ACC112 (cell line): ENCODE results near the gene PGBD4.

Experiments used
- H2AFZ ChIP-seq: fragments of 200-600 bp; sonication (generic); one replicate; pipeline ENCODE4 v1.6.0; 2017; ENCODE audit warnings: antibody characterized with exemption, low read length; ENCODE audit not compliant: unreplicated experiment
- H3K27ac ChIP-seq: fragments of 200-600 bp; sonication (generic); 2 replicates; pipeline ENCODE4 v1.5.1; 2014; ENCODE audit warnings: low read depth, mild to moderate bottlenecking, antibody characterized with exemption, low read length, moderate library complexity
- H3K27me3 ChIP-seq: fragments of 200-600 bp; sonication (generic); 2 replicates; pipeline ENCODE4 v1.6.1; 2014; ENCODE audit warnings: mild to moderate bottlenecking, antibody characterized with exemption, low read length, moderate library complexity, mixed read lengths; ENCODE audit not compliant: insufficient read depth
- H3K36me3 ChIP-seq: fragments of 200-600 bp; sonication (generic); 2 replicates; pipeline ENCODE4 v1.6.1; 2016; ENCODE audit warnings: mild to moderate bottlenecking, antibody characterized with exemption, low read length, moderate library complexity, mixed read lengths; ENCODE audit not compliant: insufficient read depth
- H3K4me1 ChIP-seq: fragments of 200-600 bp; sonication (generic); one replicate; pipeline ENCODE4 v1.6.1; 2016; ENCODE audit warnings: low read length, mixed read lengths; ENCODE audit not compliant: insufficient read depth, unreplicated experiment, control insufficient read depth
- H3K4me3 ChIP-seq: fragments of 200-600 bp; sonication (generic); 2 replicates; pipeline ENCODE4 v1.5.1; 2014; ENCODE audit warnings: mild to moderate bottlenecking, low read depth, low read length
- H3K79me2 ChIP-seq: fragments of 200-600 bp; sonication (generic); one replicate; pipeline ENCODE4 v1.6.0; 2016; ENCODE audit warnings: low read length; ENCODE audit not compliant: control insufficient read depth, unreplicated experiment, insufficient read depth

The PGBD4 gene

GRCh38 chr15:34132881-34133280 is 31.0 kb downstream of the PGBD4 start:
- peaks cover 5% of the 10 kb centered on the region; the same call in 1 of the 2 replicates for H3K36me3 ChIP-seq
- no peak overlapping the region for H2AFZ ChIP-seq
- H3K27me3 ChIP-seq = no peaks in the 10 kb centered on the region
- H3K27ac ChIP-seq = no peak overlapping the region
- no peaks in the 10 kb centered on the region for H3K4me1 ChIP-seq
- H3K4me3 ChIP-seq = no peak overlapping the region
- H3K79me2 ChIP-seq = no peaks in the 10 kb centered on the region

- no peaks in the 10 kb centered on the region for H3K27me3 ChIP-seq
- H3K27ac ChIP-seq = no peak overlapping the region
- H3K4me1 ChIP-seq = no peaks in the 10 kb centered on the region
- H3K4me3 ChIP-seq = no peak overlapping the region
- no peaks in the 10 kb centered on the region for H3K79me2 ChIP-seq
- H3K36me3 ChIP-seq = peaks cover 5% of the 10 kb centered on the region
- no peak overlapping the region for H2AFZ ChIP-seq
Measured at GRCh38 chr15:34133511-34133910, 31.6 kb downstream of the PGBD4 start.

- Histone ChIP-seq H2AFZ (no peak overlapping the region), H3K27ac (no peak overlapping the region; the same call in 1 of the 2 replicates), H3K4me3 (no peak overlapping the region), H3K4me1 (peaks cover 11% of the 10 kb centered on the region), H3K36me3 (peaks cover 42% of the 10 kb centered on the region), H3K27me3 (no peaks in the 10 kb centered on the region), H3K79me2 (no peaks in the 10 kb centered on the region)
Measured at GRCh38 chr15:34147371-34148140, 45.7 kb downstream of the PGBD4 start.

GRCh38 chr15:34154725-34155204 is 52.9 kb downstream of the PGBD4 start:
- H3K36me3 ChIP-seq = peaks cover 83% of the 10 kb centered on the region
- no peak overlapping the region for H3K4me3 ChIP-seq
- peak overlapping the region; percentile 72 for H3K27ac ChIP-seq
- peaks cover 6% of the 10 kb centered on the region for H3K4me1 ChIP-seq
- H3K27me3 ChIP-seq = no peaks in the 10 kb centered on the region
- H2AFZ ChIP-seq = no peak overlapping the region
- no peaks in the 10 kb centered on the region for H3K79me2 ChIP-seq

- no peak overlapping the region for H3K4me3 ChIP-seq
- H3K4me1 ChIP-seq = peaks cover 6% of the 10 kb centered on the region
- peaks cover 83% of the 10 kb centered on the region for H3K36me3 ChIP-seq
- no peaks in the 10 kb centered on the region for H3K79me2 ChIP-seq
- no peak overlapping the region for H2AFZ ChIP-seq
- H3K27me3 ChIP-seq = no peaks in the 10 kb centered on the region
- H3K27ac ChIP-seq = no peak overlapping the region
Measured at GRCh38 chr15:34155859-34156258, 54.0 kb downstream of the PGBD4 start.
